ENCODE measurements around the gene SCUBE1.

SCUBE1 gene

DNA sequence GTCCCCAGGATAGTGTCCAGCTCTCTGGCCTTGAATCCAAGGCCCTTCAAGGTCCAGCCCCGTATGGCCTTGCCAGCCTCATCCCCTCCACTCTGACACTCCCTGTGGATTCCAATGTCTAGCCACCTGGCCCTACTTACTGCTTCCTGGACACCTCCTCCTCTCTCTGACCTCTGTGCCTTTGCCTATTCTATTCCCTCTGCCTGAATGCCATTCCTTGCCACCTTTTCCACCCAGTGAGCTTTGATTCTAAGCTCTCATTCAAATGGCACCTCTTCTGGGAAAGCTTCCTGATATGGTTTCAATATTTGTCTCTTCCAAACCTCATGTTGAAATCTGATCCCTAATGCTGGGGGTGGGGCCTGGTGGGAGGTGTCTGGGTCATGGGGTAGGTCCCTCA, 124.4 kb downstream of the SCUBE1 start:
- no peak for DNase-seq (ENCODE audit: low spot score)

- no peak for DNase-seq (ENCODE audit: low spot score)
These were observed 125.7 kb downstream of the SCUBE1 start for GRCh38 chr22:43217285-43218030.

GRCh38 chr22:43216738-43217137, 126.4 kb downstream of the SCUBE1 start:
- DNase-seq (ENCODE audit: low spot score) = no peak

DNA sequence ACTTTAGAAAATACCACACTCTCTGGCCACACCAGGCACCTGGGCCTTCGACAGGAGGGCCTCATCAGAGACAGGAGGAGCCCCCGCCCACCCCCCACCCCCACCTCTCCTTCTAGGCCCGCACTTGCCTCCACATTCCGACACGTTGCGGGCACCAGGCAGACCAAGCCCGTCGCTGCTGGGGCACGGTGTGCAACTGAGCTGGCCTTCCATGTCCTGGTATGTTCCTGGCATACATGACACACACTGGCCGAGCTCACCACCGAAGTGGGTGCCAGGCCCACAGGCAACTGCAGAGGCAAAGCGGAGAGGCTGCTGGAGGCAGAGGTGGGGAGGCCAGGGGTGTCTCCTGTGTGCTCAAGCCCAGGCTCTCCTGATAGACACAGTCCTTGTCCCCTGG, 129.2 kb downstream of the SCUBE1 start:
- DNase-seq (ENCODE audit: low spot score) = no peak

DNA sequence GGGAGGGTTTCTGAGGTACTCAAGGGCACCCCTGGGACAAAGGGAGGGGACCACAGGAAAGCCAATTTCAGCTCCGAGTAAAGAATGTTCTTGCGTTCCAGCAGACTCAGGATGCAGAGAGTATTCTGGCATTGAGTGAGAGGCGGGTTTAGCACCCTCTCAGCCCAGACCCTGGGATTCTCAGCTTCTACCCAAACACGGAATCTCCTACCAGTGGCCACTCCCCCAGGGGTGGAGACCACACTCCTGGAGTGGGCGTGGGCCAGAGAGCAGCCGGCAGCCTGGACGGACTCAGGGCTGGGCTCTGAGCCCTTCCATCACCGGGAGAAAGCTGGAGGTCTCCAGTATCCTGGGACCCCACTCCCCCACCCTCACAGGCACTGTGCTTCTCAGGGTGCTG, 130.1 kb downstream of the SCUBE1 start:
- no peak for DNase-seq (ENCODE audit: low spot score)

- no peak for DNase-seq (ENCODE audit: low spot score)
These were observed 130.7 kb downstream of the SCUBE1 start for GRCh38 chr22:43212434-43212952.

GRCh38 chr22:43211941-43212433, 131.2 kb downstream of the SCUBE1 start:
- DNase-seq (ENCODE audit: low spot score) = no peak

GRCh38 chr22:43210631-43211515, 132.3 kb downstream of the SCUBE1 start:
- DNase-seq (ENCODE audit: low spot score) = no peak

GRCh38 chr22:43209971-43210370, 133.2 kb downstream of the SCUBE1 start:
- no peak for DNase-seq (ENCODE audit: low spot score)

DNA sequence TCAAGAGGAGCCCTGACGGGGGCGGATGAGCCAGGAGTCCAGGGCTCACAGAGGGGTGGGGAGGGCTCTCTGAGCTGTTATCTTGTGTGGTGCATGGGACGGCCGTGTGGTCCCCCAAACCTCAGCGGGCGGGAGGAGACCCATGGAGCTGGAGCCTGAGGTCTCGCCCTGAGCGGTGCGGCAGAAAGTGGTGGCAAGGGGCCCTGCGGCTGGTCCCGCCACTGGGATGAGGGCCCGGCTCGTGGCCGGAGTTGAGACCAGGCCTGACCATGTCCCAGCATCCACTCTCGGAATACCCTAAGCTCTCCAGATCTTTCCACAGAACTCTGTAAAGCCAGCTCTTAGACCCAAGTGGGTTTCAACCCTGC, 133.7 kb downstream of the SCUBE1 start:
- DNase-seq (ENCODE audit: low spot score) = no peak

- DNase-seq (ENCODE audit: low spot score) = no peak
These were observed 134.3 kb downstream of the SCUBE1 start for GRCh38 chr22:43208703-43209522.

GRCh38 chr22:43207849-43208702, 135.1 kb downstream of the SCUBE1 start:
- no peak for DNase-seq (ENCODE audit: low spot score)

- DNase-seq (ENCODE audit: low spot score) = no peak
These were observed 135.8 kb downstream of the SCUBE1 start for GRCh38 chr22:43207386-43207785.

GRCh38 chr22:43206509-43207161, 136.5 kb downstream of the SCUBE1 start:
- no peak for DNase-seq (ENCODE audit: low spot score)

- DNase-seq (ENCODE audit: low spot score) = no peak
These were observed 137.2 kb downstream of the SCUBE1 start for GRCh38 chr22:43205748-43206508.

GRCh38 chr22:43205261-43205691, 137.9 kb downstream of the SCUBE1 start:
- no peak for DNase-seq (ENCODE audit: low spot score)

GRCh38 chr22:43203471-43203981, 139.6 kb downstream of the SCUBE1 start:
- no peak for DNase-seq (ENCODE audit: low spot score)

GRCh38 chr22:43202756-43203410, 140.3 kb downstream of the SCUBE1 start:
- DNase-seq (ENCODE audit: low spot score) = no peak

- DNase-seq (ENCODE audit: low spot score) = no peak
These were observed 140.8 kb downstream of the SCUBE1 start for GRCh38 chr22:43202326-43202725.
